GM23248 (cell line): ENCODE measurements around the gene MAP3K9. TPM values are rescaled to one million over a fixed set of nuclear protein-coding genes. Genes with fewer than 3 reads are reported as not detected.

Source experiments
- DNase-seq: peaks from one replicate; pipeline ENCODE4 v3.0.0-alpha.2; 2015
- H2AFZ ChIP-seq: fragments of 200-600 bp; sonication (generic); 2 replicates; pipeline ENCODE4 v1.6.1; 2016; ENCODE audit warnings: antibody characterized with exemption
- H3F3A ChIP-seq: fragments of 200-600 bp; sonication (generic); 2 replicates; pipeline ENCODE4 v1.6.1; 2016; ENCODE audit warnings: mild to moderate bottlenecking, antibody characterized with exemption, mixed run types; ENCODE audit not compliant: insufficient read depth
- H3K27ac ChIP-seq: fragments of 200-600 bp; sonication (generic); 2 replicates; pipeline ENCODE4 v1.5.1; 2016; ENCODE audit warnings: mild to moderate bottlenecking
- H3K27me3 ChIP-seq: fragments of 200-600 bp; sonication (generic); replicated peaks from 2 replicates; pipeline ENCODE4 v1.6.1; 2016; ENCODE audit warnings: mild to moderate bottlenecking; ENCODE audit not compliant: insufficient read depth
- H3K36me3 ChIP-seq: fragments of 200-600 bp; sonication (generic); 2 replicates; pipeline ENCODE4 v1.6.1; 2016; ENCODE audit warnings: low read depth, mild to moderate bottlenecking
- H3K4me1 ChIP-seq: fragments of 200-600 bp; sonication (generic); 2 replicates; pipeline ENCODE4 v1.6.1; 2016; ENCODE audit warnings: mild to moderate bottlenecking; ENCODE audit not compliant: insufficient read depth
- H3K4me2 ChIP-seq: fragments of 200-600 bp; sonication (generic); one replicate; pipeline ENCODE4 v1.6.1; 2016; ENCODE audit warnings: mild to moderate bottlenecking; ENCODE audit not compliant: unreplicated experiment
- H3K4me3 ChIP-seq: fragments of 200-600 bp; sonication (generic); 2 replicates; pipeline ENCODE4 v1.5.1; 2016; ENCODE audit warnings: mild to moderate bottlenecking
- H3K79me2 ChIP-seq: fragments of 200-600 bp; sonication (generic); 2 replicates; pipeline ENCODE4 v1.6.1; 2016; ENCODE audit warnings: mild to moderate bottlenecking; ENCODE audit not compliant: insufficient read depth
- H3K9ac ChIP-seq: fragments of 200-600 bp; sonication (generic); 2 replicates; pipeline ENCODE4 v1.6.1; 2016; ENCODE audit warnings: mild to moderate bottlenecking
- H3K9me2 ChIP-seq: fragments of 200-600 bp; sonication (generic); 2 replicates; pipeline ENCODE4 v1.6.1; 2016; ENCODE audit warnings: mixed run types, mild to moderate bottlenecking, moderate library complexity; ENCODE audit not compliant: insufficient read depth
- H3K9me3 ChIP-seq: fragments of 200-600 bp; sonication (generic); one replicate; pipeline ENCODE4 v1.6.1; 2017; ENCODE audit warnings: low read depth
- H4K20me1 ChIP-seq: fragments of 200-600 bp; sonication (generic); 2 replicates; pipeline ENCODE4 v1.6.0; 2016; ENCODE audit not compliant: insufficient read depth
- EZH2 ChIP-seq: fragments of 200-600 bp; sonication (generic); IDR thresholded peaks from 2 replicates; pipeline ENCODE4 v1.6.1; 2018; ENCODE audit warnings: antibody characterized with exemption, mild to moderate bottlenecking; ENCODE audit not compliant: insufficient read depth, poor library complexity, severe bottlenecking
- EZH2phosphoT487 ChIP-seq: fragments of 200-600 bp; sonication (generic); IDR thresholded peaks from 2 replicates; pipeline ENCODE4 v1.6.1; 2018; ENCODE audit warnings: antibody characterized with exemption, moderate library complexity, mild to moderate bottlenecking, low read depth; ENCODE audit not compliant: insufficient read depth
- WGBS, 2 experiments: methylation state at CpG; one replicate each; pipeline ENCODE4 v1.1.6; 2015 to 2017; ENCODE audit warnings: low lambda C conversion rate in 2 of 2, low coverage in 1 of 2; ENCODE audit errors: missing lambda C conversion rate in 2 of 2; 5-methylcytosine and 5-hydroxymethylcytosine counted together
- in situ Hi-C: fragments of 300-500 bp; cut with MboI; formaldehyde crosslinking; loops from 2 replicates; pipeline ENCODE4 v1.15.0; 2020
- polyA plus RNA-seq: library from polyadenylated mRNA; unstranded; fragments of >200 nt; fragmentation: Nextera tagmentation; extraction: Ambion mirVana; gene quantifications from 2 replicates; pipeline ENCODE4 v1.2.1, GENCODE V29; 2016
- total RNA-seq: library from RNA; depleted of rRNA; stranded (reverse); fragments of >200 nt; shearing (Covaris generic); gene quantifications from 2 replicates; pipeline ENCODE4 v1.2.3, GENCODE V29; 2014; rRNA removed

MAP3K9 gene
- total and polyA plus RNA-seq, 2 experiments from 2014 or later: 0.05 TPM; not detected in 1

- H3K4me3 ChIP-seq: no peak overlapping the region
- WGBS, 2 experiments: 50 to 62% methylated on average over 7 of the region's 7 CpGs
- H3K9ac ChIP-seq: no peak overlapping the region
- no peak overlapping the region for H2AFZ ChIP-seq
- H3F3A ChIP-seq: no peaks in the 10 kb centered on the region
- H3K9me3 ChIP-seq: no peaks in the 10 kb centered on the region
- H3K9me2 ChIP-seq: no peaks in the 10 kb centered on the region
- H3K27me3 ChIP-seq: peaks cover 5% of the 10 kb centered on the region; the same call in 1 of the 2 replicates
- in situ Hi-C loops: no loop called here
- DNase-seq: peak; percentile 22
- H3K4me1 ChIP-seq: no peaks in the 10 kb centered on the region
- H3K27ac ChIP-seq: no peak overlapping the region
- no peaks in the 10 kb centered on the region for H3K79me2 ChIP-seq
- H3K36me3 ChIP-seq: no peaks in the 10 kb centered on the region
- no peak overlapping the region for H3K4me2 ChIP-seq
- no peak for TF ChIP-seq EZH2phosphoT487
- no peak for TF ChIP-seq EZH2
- H4K20me1 ChIP-seq: no peaks in the 10 kb centered on the region
These were observed 123.7 kb downstream of the MAP3K9 start for GRCh38 chr14:70685474-70686197.

GRCh38 chr14:70683983-70684382 lies 125.3 kb downstream of the MAP3K9 start:
- Histone ChIP-seq H3K36me3 (no peaks in the 10 kb centered on the region), H2AFZ (no peak overlapping the region), H4K20me1 (no peaks in the 10 kb centered on the region), H3K79me2 (no peaks in the 10 kb centered on the region), H3F3A (no peaks in the 10 kb centered on the region), H3K27me3 (peaks cover 16% of the 10 kb centered on the region), H3K27ac (no peak overlapping the region), H3K9me2 (no peaks in the 10 kb centered on the region), H3K9ac (no peak overlapping the region), H3K4me3 (no peak overlapping the region), H3K9me3 (no peaks in the 10 kb centered on the region), H3K4me1 (no peaks in the 10 kb centered on the region), H3K4me2 (no peak overlapping the region)
- no peak for TF ChIP-seq EZH2phosphoT487
- no peak for TF ChIP-seq EZH2
- in situ Hi-C loops: no loop called here
- DNase-seq: no peak
- WGBS, 2 experiments: 12% methylated on average over 6 of the region's 6 CpGs

- Histone ChIP-seq H3F3A (no peaks in the 10 kb centered on the region), H3K36me3 (no peaks in the 10 kb centered on the region), H3K4me2 (no peak overlapping the region), H3K79me2 (no peaks in the 10 kb centered on the region), H3K9ac (no peak overlapping the region), H3K27ac (no peak overlapping the region), H4K20me1 (no peaks in the 10 kb centered on the region), H2AFZ (no peak overlapping the region), H3K4me3 (no peak overlapping the region), H3K9me2 (no peaks in the 10 kb centered on the region), H3K27me3 (peaks cover 22% of the 10 kb centered on the region), H3K9me3 (no peaks in the 10 kb centered on the region), H3K4me1 (no peaks in the 10 kb centered on the region)
- 41 to 52% methylated on average over 2 of the region's 2 CpGs for WGBS, 2 experiments
- in situ Hi-C loops: no loop called here
- TF ChIP-seq EZH2: no peak
- TF ChIP-seq EZH2phosphoT487: no peak
- DNase-seq: no peak
These were observed 128.6 kb downstream of the MAP3K9 start for GRCh38 chr14:70680748-70681147.

DNA sequence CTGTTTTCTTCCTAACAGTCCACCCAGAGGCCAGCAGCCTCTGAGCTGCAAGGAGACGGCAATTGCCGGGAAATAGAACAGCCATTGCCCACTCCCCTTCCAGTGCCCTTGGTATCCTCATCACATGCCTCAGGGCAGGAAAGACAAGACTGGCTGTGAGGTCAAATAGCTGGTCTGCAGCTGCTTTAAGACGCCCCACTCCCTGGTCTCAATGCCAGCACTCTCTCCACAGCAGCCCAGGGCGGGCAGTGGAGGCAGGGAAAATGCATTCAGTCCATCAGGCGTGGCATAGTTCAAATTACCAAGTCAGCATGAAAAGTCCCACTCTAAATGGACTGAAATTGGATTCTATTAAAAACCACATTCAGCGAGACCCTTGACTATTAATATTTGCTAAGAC lies 132.0 kb downstream of the MAP3K9 start:
- Histone ChIP-seq H3K4me2 (no peak overlapping the region), H3K27me3 (peaks cover 29% of the 10 kb centered on the region), H3K27ac (no peak overlapping the region), H4K20me1 (no peaks in the 10 kb centered on the region), H3K36me3 (no peaks in the 10 kb centered on the region), H3F3A (no peaks in the 10 kb centered on the region), H3K9me3 (no peaks in the 10 kb centered on the region), H3K4me1 (no peaks in the 10 kb centered on the region), H3K79me2 (no peaks in the 10 kb centered on the region), H3K4me3 (no peak overlapping the region), H2AFZ (no peak overlapping the region), H3K9me2 (no peaks in the 10 kb centered on the region), H3K9ac (no peak overlapping the region)
- TF ChIP-seq EZH2phosphoT487 (no peak), EZH2 (no peak)
- 36 to 41% methylated on average over 6 of the region's 6 CpGs for WGBS, 2 experiments
- no peak for DNase-seq
- in situ Hi-C loops: no loop called here

Other genes with a start within 250 kb of the MAP3K9 start
- 20.5 and 26.1 TPM in 2 replicates for gene MED6, start 208.9 kb downstream of the MAP3K9 start, total RNA-seq
- gene MED6, start 208.9 kb downstream of the MAP3K9 start, polyA plus RNA-seq: 29.4 and 31.6 TPM in 2 replicates
- gene TTC9, start 167.6 kb downstream of the MAP3K9 start, total RNA-seq: not detected in 2 replicates
- not detected in 2 replicates for gene TTC9, start 167.6 kb downstream of the MAP3K9 start, polyA plus RNA-seq
- 32.5 and 33.5 TPM in 2 replicates for gene PCNX1, start 97.9 kb upstream of the MAP3K9 start, total RNA-seq
- gene PCNX1, start 97.9 kb upstream of the MAP3K9 start, polyA plus RNA-seq: 4.8 and 6.9 TPM in 2 replicates